ENCODE results near the gene RBSN. TPM values are rescaled to one million over a fixed set of nuclear protein-coding genes. Genes with fewer than 3 reads are reported as not detected.

The RBSN gene
- total and polyA plus RNA-seq, 2 donors (not counting 1 experiment from before 2014, with no cell fraction given) = 10.0 to 26.8 TPM

- Histone ChIP-seq H3K4me1 (ENCODE audit: control insufficient read depth, extremely low read depth, insufficient read depth, low read length) (no peaks in the 10 kb centered on the region), H3K9me3 (ENCODE audit: control insufficient read depth, insufficient read depth, low read depth, low read length) (no peaks in the 10 kb centered on the region), H3K36me3 (ENCODE audit: control insufficient read depth, insufficient read depth, low read length) (no peaks in the 10 kb centered on the region), H4K20me1 (ENCODE audit: control insufficient read depth, extremely low read depth, insufficient read depth, low read length) (no peaks in the 10 kb centered on the region), H3K27ac (ENCODE audit: insufficient read depth, low read length) (no peak overlapping the region), H3K79me2 (ENCODE audit: control insufficient read depth, insufficient read depth, low read length) (no peaks in the 10 kb centered on the region), H3K9ac (ENCODE audit: insufficient read depth, low read length) (no peak overlapping the region), H3K4me2 (ENCODE audit: extremely low read depth, insufficient read depth, low read length) (no peak overlapping the region), H2AFZ (ENCODE audit: low read length) (no peak overlapping the region), H3K4me3 (replicated peaks in 1 of 4; ENCODE audit: control extremely low read depth in 1 of 4, insufficient read depth in 1 of 4, low read depth in 3 of 4, low read length in 4 of 4) (no peak overlapping the region), H3K27me3 (ENCODE audit: control insufficient read depth, insufficient read depth, low read length) (peaks cover 2% of the 10 kb centered on the region)
- no peak for DNase-seq (ENCODE audit: low read depth in 2 of 2)
- no peak for TF ChIP-seq CTCF (conservative IDR thresholded peaks at IDR 0.05 in 1 of 2, IDR thresholded peaks at IDR 0.05 in 1 of 2; ENCODE audit: low read depth in 1 of 2, low read length in 2 of 2)
- no peak for TF ChIP-seq EZH2 (IDR thresholded peaks at IDR 0.05; ENCODE audit: low read length, missing control alignments)
These were observed 18.1 kb upstream of the RBSN start for GRCh38 chr3:15117011-15117410.

DNA sequence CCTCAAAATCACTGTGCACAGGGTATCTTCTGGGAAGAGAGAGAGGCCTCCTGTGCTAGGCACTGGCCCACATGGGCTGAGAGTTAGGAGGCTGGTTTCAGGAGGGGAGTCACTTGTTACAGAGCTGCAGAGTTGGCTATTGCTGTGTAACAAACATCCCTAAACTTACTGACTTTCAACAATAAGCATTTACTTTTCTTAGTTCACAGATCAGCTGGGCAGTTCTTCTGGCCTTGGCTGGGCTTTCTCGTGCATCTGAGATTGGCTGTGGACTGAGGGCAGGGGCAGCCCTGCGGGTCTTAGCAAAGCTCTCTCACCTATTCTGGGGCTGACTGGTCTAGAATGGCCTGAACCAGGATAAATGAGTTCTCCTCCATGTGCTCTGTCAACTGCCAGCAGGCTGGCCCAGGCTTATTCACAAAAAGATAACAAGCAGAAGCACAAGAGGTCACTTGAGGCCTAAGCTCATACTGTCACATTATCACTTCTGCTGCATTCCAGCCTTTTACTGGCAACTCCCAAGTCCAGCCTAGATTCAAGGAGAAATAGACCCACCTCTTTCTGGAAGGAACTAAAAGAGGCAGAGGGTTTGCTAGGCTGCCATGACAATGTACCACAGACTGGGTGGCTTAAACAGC lies 17.2 kb upstream of the RBSN start:
- no peaks in the 10 kb centered on the region for H4K20me1 ChIP-seq (ENCODE audit: control insufficient read depth, extremely low read depth, insufficient read depth, low read length)
- no peak overlapping the region for H3K9ac ChIP-seq (ENCODE audit: insufficient read depth, low read length)
- no peaks in the 10 kb centered on the region for H3K9me3 ChIP-seq (ENCODE audit: control insufficient read depth, insufficient read depth, low read depth, low read length)
- no peak overlapping the region for H3K4me3 ChIP-seq (replicated peaks in 1 of 4; ENCODE audit: control extremely low read depth in 1 of 4, insufficient read depth in 1 of 4, low read depth in 3 of 4, low read length in 4 of 4)
- H3K27me3 ChIP-seq (ENCODE audit: control insufficient read depth, insufficient read depth, low read length) = peaks cover 2% of the 10 kb centered on the region
- TF ChIP-seq CTCF (conservative IDR thresholded peaks at IDR 0.05 in 1 of 2, IDR thresholded peaks at IDR 0.05 in 1 of 2; ENCODE audit: low read depth in 1 of 2, low read length in 2 of 2) = no peak
- no peak for TF ChIP-seq EZH2 (IDR thresholded peaks at IDR 0.05; ENCODE audit: low read length, missing control alignments)
- no peaks in the 10 kb centered on the region for H3K79me2 ChIP-seq (ENCODE audit: control insufficient read depth, insufficient read depth, low read length)
- H3K4me2 ChIP-seq (ENCODE audit: extremely low read depth, insufficient read depth, low read length) = no peak overlapping the region
- H3K4me1 ChIP-seq (ENCODE audit: control insufficient read depth, extremely low read depth, insufficient read depth, low read length) = no peaks in the 10 kb centered on the region
- H2AFZ ChIP-seq (ENCODE audit: low read length) = no peak overlapping the region
- no peaks in the 10 kb centered on the region for H3K36me3 ChIP-seq (ENCODE audit: control insufficient read depth, insufficient read depth, low read length)
- no peak for DNase-seq (ENCODE audit: low read depth in 2 of 2)
- H3K27ac ChIP-seq (ENCODE audit: insufficient read depth, low read length) = no peak overlapping the region

- no peak overlapping the region for H3K4me2 ChIP-seq (ENCODE audit: extremely low read depth, insufficient read depth, low read length)
- no peaks in the 10 kb centered on the region for H4K20me1 ChIP-seq (ENCODE audit: control insufficient read depth, extremely low read depth, insufficient read depth, low read length)
- H3K9me3 ChIP-seq (ENCODE audit: control insufficient read depth, insufficient read depth, low read depth, low read length) = no peaks in the 10 kb centered on the region
- no peak overlapping the region for H2AFZ ChIP-seq (ENCODE audit: low read length)
- H3K79me2 ChIP-seq (ENCODE audit: control insufficient read depth, insufficient read depth, low read length) = no peaks in the 10 kb centered on the region
- H3K27ac ChIP-seq (ENCODE audit: insufficient read depth, low read length) = no peak overlapping the region
- no peaks in the 10 kb centered on the region for H3K4me1 ChIP-seq (ENCODE audit: control insufficient read depth, extremely low read depth, insufficient read depth, low read length)
- H3K9ac ChIP-seq (ENCODE audit: insufficient read depth, low read length) = no peak overlapping the region
- H3K36me3 ChIP-seq (ENCODE audit: control insufficient read depth, insufficient read depth, low read length) = no peaks in the 10 kb centered on the region
- H3K4me3 ChIP-seq (replicated peaks in 1 of 4; ENCODE audit: control extremely low read depth in 1 of 4, insufficient read depth in 1 of 4, low read depth in 3 of 4, low read length in 4 of 4) = no peak overlapping the region
- peaks cover 2% of the 10 kb centered on the region for H3K27me3 ChIP-seq (ENCODE audit: control insufficient read depth, insufficient read depth, low read length)
- DNase-seq (ENCODE audit: low read depth in 2 of 2) = no peak
- TF ChIP-seq CTCF (conservative IDR thresholded peaks at IDR 0.05 in 1 of 2, IDR thresholded peaks at IDR 0.05 in 1 of 2; ENCODE audit: low read depth in 1 of 2, low read length in 2 of 2) = no peak
- no peak for TF ChIP-seq EZH2 (IDR thresholded peaks at IDR 0.05; ENCODE audit: low read length, missing control alignments)
These were observed 15.8 kb upstream of the RBSN start for GRCh38 chr3:15114466-15115358.
